AG08395 (cell line): ENCODE results near the gene AKR1B1.
A peak's percentile ranks its signal among the peaks of the same experiment; 100 is the strongest.

Experiments used
- DNase-seq: peaks from one replicate; pipeline ENCODE4 v3.0.0; 2012; ENCODE audit warnings: mixed read lengths, low spot score

The AKR1B1 gene

DNA sequence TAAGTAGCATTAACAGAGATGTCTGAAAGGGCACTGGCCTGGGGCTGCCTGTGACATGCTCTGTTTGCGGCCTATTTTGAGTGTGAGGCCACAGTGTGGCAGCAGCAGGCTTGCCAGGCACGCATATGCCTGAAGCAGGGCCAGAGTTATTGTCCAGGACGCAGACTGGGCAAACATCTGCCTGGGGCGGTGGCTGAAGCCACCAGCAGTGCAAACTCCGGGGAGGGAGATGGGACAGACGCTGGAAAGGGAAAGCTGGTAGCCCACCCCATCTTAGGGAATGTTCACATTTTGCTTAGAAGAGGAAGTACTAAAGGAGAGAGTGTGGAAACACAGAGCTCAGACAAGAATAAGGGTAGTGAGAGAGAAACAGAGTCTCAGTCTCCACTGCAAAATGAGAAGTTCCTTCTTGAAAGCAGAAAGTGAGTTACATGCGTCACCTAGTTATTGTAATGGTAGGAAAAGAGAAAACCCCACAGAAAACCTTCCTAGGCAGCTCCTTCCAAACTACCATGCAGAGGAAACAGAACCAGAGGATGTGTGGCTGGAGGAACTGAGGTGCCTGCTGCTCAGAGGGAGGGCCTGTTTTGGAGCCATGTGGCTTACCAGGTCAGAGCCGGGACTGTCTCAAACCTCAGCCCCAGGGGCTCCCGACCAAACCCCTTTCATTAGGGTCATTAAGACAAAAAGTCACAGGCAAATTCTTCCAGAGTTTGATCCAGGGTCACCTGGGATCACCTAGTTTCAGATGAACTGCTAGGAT is 14.5 kb downstream of the AKR1B1 start:
- DNase-seq, result no peak

DNA sequence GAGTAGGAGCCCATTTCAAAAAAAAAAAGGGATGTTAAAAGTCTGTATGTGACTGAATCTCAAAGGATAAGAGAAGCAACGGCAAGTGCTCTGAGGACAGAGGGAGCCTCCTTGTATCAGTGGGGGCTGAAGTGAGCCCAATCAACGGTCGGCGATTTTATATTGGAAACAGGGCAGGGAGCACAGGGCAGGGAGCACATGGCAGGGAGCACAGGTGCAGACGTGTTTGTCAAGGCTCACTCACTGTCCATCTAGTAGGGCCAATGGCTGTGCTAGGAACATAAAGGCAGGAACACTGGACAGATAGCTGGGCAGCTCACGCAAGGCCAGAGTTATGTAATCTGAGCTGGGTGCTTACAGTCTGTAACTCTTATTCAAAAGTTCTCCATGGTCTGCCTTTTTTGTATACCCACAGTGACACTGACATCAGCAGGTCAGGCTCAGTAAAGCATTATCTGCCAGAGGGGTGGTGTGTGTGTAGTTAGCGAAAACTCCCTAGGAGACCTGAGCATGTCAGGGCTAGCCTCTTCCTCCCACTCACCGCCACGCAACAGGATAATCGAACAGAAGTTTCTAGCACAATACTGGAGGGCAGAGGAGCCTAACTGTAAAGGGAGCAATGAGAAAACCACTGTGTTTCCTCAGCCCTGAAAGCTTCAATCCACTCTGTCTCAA is 15.4 kb downstream of the AKR1B1 start:
- DNase-seq, result no peak

DNA sequence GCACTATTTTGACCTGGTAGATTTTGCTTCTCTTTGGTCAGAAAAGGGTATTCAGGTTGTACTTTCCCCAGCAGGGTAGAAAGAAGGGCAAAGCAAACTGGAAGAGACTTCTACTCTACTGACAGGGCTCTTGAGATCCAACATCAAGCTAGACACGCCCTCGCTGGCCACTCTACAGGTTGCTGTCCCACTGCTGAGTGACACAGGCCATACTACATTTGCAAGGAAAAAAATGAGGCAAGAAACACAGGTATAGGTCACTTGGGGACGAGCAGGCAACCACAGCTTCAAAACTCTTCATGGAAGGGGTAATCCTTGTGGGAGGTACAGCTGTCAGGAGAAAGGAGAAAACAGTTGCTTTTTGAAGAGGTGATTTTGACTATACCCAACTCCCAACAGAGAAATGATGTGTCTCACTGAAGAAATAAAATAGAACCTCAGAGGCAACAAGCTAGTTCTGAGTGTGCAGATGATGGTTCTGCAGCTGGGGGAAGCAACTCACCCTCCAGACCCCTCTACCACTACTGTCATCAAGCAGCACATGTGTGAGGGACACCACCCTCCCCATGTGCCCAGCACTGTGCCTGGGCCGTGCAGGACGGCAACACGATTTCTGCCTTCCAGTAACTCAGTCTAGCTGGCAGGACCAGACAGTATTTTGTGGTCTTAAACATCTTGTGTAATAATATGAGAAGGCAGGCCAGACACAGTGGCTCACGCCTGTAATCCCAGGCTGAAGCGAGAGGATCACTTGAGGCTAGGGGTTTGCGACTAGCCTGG is 16.3 kb downstream of the AKR1B1 start:
- DNase-seq, result no peak

DNA sequence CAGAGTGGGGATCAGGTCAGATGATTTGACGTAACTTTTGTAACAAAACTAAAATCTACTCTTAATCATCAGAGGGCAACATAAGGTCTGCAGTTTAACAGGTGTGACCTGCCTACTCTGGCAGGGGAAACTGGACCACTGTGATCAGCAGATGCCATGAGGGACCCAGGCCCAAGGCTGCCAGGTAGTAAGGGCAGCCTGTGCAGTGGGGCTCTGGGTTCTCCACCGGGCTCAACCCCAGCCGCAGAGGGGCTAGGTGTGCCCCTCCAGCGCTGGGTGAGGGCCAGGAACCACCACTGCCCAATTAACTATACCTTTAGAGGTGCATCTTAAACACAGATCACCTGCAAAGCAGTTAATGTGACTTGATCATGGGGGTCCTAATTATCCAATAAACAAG is 17.6 kb downstream of the AKR1B1 start:
- no peak for DNase-seq

DNA sequence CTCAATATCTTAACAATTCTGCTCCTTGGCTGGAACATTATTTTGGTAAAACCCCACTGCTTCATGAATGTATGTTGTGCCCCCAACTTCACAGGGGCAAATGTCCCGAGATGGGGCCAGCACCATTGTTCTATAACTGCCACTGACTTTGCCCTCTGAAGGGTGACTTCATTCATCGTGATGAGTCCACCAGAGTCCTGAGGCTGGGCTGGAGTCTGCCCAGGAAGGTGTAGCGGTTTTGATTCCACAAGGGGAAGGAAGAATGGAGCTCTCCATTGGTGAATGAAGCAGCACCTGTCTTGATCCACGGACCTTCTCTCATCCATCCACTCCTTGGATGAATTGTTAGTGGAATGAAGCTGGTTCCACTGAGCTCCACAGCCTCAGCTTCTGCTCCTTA is 18.4 kb downstream of the AKR1B1 start:
- DNase-seq, result no peak

DNA sequence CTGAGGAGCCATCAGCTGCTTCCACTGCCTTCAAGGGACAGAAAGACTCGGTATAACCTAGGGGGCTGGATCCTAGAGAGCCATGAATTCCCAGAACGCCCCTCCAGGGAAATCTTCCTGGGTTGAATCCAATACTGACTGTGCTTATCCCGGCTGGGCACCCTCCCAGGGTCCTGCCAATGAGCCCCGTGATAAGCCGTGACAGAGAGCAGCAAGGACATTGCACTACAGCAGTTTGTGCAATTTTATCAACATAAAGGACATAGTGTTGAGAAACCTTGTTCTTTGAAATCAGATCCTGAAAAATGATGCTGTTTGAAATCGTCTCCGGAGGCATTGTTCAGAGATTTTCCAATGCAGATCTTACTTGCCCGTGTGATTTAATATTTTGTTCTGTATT is 18.8 kb downstream of the AKR1B1 start:
- no peak for DNase-seq

DNA sequence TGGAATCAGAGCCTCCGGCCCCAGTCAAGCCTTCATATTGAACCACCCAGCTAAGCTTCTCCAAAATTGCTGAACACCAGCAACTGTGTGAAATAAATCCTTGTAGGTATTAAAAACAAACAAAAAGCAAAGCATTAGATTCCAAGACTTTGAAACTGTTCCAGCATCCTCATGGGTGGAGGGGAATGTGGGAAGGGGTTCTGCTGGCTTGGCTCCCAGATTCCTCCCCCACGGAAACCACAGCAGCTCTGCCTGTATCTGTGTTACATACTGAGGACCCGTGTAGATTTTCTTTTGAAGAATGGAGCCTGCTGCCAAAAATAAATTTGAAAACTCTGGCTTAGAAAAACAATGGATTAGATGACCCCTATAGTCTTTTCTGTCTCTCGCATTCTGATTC is 20.0 kb downstream of the AKR1B1 start:
- no peak for DNase-seq

DNA sequence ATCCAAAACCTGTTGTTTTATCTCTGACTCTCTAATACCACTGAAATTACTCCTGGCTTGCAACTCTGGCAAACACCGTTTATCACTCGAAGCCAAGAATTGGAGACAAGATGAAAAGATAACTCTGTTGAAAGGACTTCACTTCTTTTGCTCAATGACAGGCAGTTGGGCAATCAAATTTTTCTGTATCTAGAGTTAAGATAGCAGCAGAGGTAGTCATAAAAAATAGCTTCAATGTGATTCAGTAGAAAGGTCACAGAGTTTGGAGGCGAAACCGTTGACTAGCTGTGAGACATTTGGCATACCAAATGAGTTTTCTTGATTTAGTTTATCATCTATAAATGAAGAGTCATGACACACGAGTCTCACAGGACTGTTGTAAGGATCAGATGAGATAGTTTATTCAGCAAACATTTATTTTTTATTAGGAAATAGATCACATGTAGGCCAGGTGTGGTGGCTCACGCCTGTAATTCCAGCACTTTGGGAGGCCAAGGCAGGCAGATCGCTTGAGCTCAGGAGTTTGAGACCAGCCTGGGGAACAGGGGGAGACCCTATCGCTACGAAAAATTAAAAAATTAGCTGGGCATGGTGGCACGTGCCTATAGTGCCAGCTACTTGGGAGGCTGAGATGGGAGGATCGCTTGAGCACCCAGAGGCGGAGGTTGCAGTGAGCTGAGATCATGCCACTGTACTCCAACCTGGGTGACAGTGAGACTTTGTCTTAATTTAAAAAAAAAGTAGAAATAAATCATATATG is 23.6 kb downstream of the AKR1B1 start:
- no peak for DNase-seq

DNA sequence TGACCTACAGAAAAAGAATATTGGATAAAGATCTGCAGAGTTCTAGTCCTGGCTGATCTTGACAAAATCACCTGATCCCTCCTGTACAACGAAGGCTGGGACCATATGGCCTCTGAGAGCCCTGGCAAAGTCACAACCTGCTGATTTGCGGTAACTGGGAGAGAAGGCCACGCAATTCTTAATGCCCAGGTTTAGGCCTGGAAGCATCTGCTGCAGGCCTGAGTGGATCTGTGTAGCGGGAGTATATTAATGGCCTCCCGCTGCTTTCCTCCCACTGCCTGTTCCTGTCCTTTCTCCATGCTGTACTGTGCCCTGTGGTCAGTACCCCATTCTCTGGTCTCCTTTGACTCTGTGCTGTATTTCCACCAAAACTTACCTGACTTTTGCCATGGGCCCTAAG is 24.2 kb downstream of the AKR1B1 start:
- no peak for DNase-seq

DNA sequence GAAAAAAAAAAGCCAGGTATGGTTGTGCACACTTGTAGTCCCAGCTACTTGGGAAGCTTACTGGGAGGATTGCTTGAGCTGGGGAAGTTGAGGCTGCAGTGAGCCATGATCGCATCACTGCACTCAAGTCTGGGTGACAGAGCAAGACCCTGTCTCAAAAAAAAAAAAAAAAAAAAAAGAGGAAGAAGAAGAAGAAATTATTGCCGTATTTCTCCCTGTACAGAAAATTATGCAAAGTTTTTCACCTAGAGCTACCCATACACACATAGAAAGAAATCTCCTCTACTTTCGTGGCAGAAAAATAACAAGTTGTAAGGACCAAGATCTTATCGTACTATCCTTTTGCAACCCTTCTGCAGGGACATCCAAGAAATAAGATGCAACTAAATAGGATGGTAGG is 25.5 kb downstream of the AKR1B1 start:
- DNase-seq, result no peak

DNA sequence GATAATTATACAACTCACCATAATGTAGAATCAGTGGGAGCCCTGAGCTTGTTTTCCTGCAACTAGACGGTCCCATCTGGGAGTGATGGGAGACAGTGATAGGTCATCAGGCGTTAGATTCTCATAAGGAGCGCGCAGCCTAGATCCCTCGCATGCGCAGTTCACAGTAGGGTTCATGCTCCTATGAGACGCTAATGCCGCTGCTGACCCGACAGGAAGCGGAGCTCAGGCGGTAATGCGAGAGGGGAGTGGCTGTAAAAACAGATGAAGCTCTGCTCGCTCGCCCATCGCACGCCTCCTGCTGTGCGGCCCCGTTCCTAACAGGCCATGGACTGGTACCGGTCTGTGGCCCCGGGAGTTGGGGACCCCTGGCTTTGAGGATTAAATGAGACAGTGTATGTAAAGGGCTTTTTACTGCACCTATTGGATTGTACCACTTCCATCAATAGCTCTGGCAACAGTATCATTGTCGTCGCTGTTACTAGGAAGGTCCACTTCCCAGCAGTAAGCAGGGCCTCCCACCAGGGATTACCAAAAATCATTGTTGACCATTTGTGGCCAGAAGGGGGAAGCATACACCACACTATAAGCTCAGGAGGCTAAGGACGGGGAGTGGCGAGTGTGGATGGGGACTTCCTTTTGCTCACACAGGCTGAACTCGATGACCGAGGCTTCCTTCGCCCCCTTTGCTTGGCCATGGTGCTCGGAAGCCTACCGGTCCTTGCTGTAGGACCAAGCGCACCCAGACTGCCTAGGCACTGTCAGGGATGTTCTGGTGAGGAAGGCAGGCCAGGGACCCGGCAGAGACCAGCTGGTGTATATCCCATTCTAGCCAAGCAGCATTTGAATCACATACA is 26.4 kb downstream of the AKR1B1 start:
- DNase-seq, result peak; percentile 94

DNA sequence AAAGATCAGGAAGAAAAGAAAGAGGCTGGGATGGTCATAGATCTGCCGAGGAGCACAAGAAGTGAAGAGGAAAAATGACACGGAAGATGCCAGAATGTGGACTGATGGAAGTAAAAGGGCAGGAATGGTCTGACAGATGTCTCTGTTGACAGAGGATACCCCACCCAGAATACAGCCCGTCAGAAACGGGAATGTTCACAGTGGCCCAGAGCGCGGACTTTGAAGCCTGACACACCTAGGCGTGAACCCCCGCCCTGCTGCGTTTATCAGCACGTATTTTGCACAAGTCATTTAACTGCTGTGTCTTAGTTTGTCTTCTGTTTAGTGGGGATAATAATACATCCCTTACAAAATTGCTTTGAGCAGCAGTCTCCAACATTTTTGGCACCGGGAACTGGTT is 27.1 kb downstream of the AKR1B1 start:
- no peak for DNase-seq

DNA sequence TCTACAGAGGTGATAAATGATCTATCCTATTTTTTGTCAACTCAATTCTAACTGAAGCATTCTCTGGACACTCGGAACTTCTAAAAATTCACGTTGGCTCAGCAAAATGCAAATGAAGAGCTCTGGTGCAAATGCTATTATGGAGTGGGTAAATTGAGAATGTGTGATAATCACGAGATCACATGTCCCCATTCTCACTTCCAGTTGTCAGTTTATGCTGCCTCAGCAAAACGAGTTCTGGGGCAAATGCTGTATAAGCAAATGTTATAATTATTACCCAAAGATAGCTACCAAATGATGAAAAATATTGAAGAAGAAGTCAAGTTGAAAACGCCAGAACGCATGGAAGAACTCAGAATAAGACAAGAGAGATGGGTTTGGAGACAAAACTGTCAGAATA is 29.4 kb downstream of the AKR1B1 start:
- no peak for DNase-seq

DNA sequence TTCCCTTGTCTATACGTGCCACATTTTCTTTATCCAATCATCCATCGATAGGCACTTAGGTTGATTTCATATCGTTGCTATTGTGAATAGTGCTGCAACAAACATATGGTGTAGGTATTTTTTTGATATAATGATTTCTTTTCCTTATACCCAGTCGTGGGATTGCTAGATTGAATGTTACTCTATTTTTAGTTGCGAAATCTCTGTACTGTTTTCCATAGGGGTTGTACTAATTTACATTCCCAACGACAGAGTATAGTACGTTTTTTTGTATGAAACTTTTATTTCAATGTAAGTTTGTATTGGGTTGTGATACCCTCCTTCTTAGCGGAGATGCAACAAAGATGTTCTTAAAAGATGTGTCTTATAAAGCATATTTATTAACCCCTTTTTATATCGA is 30.0 kb downstream of the AKR1B1 start:
- DNase-seq, result no peak

DNA sequence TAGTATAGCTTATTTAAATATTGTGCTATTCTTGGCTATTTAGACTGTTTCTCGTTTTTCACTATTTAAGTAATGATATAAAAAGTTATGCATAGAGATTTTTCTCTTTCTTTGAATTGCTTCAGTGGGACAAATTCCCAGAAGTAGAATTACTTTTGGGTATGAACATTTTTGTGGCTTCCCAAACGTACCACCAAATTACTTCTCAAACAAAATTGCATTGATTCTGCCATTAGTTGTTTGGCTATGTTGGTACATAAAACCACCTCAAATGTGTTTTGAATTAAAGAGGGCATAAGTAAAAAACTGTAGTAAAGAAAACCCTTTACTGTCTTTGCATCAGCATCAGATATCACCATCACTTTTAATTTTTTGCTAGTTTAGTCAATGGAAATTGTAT is 31.0 kb downstream of the AKR1B1 start:
- DNase-seq, result no peak

DNA sequence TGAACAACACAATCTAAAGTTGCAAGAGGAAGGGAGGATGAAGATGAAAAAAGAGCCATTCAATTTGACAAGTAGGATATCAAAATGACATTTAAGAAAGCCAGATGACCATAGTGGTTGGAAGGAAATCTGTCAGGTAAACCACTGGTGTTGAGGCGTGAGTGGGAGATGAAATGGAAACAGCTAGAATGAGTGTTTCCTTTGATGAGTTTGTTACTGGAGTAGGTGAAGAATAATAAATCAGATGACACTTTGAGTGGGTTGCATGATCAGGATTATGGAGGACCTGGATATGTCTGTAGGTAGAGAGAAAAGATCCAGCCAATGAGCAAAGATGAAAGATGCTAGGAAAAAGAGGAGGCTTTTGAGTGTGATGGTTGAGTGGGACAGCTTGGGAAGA is 33.1 kb downstream of the AKR1B1 start:
- no peak for DNase-seq

DNA sequence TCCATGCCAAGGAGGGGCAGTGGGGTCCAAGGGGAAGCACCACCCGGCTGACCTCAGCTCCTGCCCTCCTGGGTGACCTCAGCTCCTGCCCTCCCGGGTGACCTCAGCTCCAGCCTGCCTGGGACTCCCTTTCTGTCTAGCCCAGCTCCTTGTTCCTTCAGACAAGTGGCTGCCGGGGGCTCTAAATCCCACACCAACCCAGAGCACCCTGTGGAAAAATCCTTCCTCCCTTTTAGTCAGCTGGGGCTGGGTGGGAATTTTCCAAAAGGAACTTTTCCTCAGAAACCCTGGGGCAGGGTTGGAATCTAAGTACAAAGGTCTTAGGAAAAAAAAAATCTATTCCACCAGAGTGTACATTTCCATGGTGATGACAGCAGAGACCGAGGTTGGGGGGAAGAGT is 36.3 kb downstream of the AKR1B1 start:
- no peak for DNase-seq

DNA sequence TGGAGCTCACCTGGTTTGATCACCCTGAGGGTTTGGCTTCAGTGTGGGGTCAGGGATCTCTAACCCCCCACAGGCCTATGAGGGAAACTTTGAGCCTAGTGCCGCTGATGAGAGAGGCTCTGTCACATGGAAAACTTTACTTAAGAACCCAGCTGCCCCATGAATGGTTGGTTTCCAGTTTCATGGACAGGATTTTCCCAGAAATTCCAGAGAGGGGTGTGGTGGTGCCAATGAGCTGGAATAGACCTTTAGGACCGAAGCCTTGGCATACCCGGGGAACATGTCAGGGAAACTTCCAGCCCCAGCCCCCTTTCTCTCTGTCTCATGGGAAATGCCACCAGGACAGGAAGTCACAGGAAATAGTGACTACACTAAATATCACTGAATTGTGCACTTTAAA is 36.9 kb downstream of the AKR1B1 start:
- DNase-seq, result peak; percentile 20

DNA sequence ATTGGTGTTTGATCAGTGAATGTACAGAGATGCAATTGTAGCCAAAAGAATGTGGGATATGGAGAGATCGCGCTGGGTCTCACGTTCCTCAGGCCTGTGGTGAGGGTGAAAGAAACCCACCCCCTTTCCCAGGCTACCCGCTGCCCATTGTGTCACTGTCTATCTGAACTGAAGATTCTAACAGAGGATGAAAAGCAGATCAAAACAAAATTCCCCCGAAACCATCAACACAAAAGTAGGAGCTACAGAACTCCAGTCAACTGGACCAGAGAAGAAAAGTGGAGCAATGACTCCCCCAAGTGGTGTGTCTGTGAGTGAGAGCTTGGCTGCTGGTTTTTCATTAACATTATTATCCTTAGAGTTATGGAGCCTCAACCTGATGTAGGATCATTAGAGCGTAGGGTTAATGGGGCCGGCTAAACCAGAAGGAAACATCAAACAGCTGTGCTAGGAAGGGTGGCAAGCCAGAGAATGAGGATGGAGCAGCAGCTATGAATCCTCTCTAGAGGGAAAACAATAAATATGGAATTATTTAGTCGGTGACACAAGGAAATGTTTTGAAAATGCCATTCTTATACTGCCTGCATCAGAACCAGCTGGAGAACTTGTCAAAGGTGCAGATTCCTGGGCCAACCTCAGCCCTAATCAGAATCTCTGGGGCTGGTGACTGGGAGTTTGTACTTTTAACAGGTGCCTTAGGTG is 38.3 kb downstream of the AKR1B1 start:
- peak; percentile 82 for DNase-seq

DNA sequence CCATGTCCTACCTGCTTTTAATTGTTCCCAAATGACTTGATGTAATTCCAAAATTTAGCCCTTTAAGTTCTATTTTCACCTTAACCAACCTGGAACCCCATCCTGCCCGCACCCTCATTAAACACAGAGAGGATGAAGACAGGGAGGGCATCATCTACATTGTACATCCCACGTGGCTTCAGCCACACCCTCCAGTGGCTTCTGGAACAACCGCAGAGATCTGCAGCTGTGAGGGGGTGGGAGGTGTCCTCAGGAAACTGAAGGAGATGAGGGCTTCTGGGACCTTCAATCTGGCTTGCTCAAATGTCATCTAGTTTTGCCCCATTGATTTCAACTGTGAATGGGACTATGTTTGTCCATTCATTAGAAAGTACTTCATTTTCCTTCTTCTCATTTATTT is 39.0 kb downstream of the AKR1B1 start:
- no peak for DNase-seq

DNA sequence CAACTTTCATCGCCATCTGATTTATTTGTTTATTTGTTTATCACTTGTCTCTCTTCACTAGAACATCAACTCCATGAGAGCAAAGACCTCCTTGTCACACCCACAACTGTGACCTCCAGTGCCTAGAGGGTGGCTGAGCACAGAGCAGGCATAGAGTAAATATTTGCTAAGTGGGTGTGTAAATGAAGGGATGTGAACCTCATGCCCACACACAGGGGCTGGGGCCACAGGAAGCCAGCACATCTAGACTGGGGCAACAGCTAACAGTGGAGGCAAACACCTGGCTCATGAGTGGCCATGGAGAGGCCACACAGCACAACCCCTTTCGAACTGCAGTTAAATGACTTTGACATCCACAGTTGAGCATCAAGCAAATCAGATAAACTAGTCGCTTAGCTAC is 39.8 kb downstream of the AKR1B1 start:
- no peak for DNase-seq
